PC-3 (cell line): Measurements from ENCODE around the gene SEPTIN1. TPM values are rescaled to one million over a fixed set of nuclear protein-coding genes. Genes with fewer than 3 reads are reported as not detected.

Source experiments
- ATAC-seq: fragments of 200-7000 bp; cut with Tn5 transposase; 2 replicates; pipeline ENCODE4 v1.9.1; 2020; ENCODE audit warnings: mild to moderate bottlenecking, moderate library complexity
- BruUV-seq: library from RNA; stranded (reverse); fragments of 400-500 nt; replicated peaks from 2 replicates; lab custom pipeline; 2021; lab: Mats Ljungman, UMichigan
- CTCF ChIA-PET: fragments of 300-600 bp; sonication (Branson Sonifier 250); formaldehyde crosslinking; loops from one replicate; lab custom pipeline; 2022; ENCODE audit warnings: antibody characterized with exemption; lab: Charles Lee
- POLR2A ChIA-PET: fragments of 300-600 bp; sonication (Branson Sonifier 250); formaldehyde crosslinking; loops from one replicate; lab custom pipeline; 2022; ENCODE audit warnings: antibody characterized with exemption; ENCODE audit not compliant: unreplicated experiment; lab: Charles Lee
- DNase-seq: peaks from one replicate; pipeline ENCODE4 v3.0.0-alpha.2; 2015
- H2AFZ ChIP-seq: fragments of 300-600 bp; sonication (generic); 2 replicates; pipeline ENCODE4 v1.6.0; 2016; ENCODE audit warnings: antibody characterized with exemption, low read length
- H3F3A ChIP-seq: fragments of 300-600 bp; sonication (generic); one replicate; pipeline ENCODE4 v1.6.0; 2017; ENCODE audit warnings: antibody characterized with exemption, low read length, control low read depth, mild to moderate bottlenecking; ENCODE audit not compliant: unreplicated experiment
- H3K27ac ChIP-seq: fragments of 300-600 bp; sonication (generic); 2 replicates; pipeline ENCODE4 v1.5.1; 2016; ENCODE audit warnings: mild to moderate bottlenecking, low read length
- H3K27me3 ChIP-seq: fragments of 300-600 bp; sonication (generic); 2 replicates; pipeline ENCODE4 v1.6.1; 2016; ENCODE audit warnings: low read length, mixed read lengths
- H3K36me3 ChIP-seq: fragments of 300-600 bp; sonication (generic); 2 replicates; pipeline ENCODE4 v1.6.1; 2016; ENCODE audit warnings: low read depth, mixed run types, low read length, mixed read lengths
- H3K4me1 ChIP-seq: fragments of 300-600 bp; sonication (generic); 2 replicates; pipeline ENCODE4 v1.5.1; 2016; ENCODE audit warnings: low read length; ENCODE audit not compliant: insufficient read depth
- H3K4me2 ChIP-seq: fragments of 300-600 bp; sonication (generic); 2 replicates; pipeline ENCODE4 v1.6.0; 2016; ENCODE audit warnings: low read length
- H3K4me3 ChIP-seq: fragments of 300-600 bp; sonication (generic); 2 replicates; pipeline ENCODE4 v1.5.1; 2016; ENCODE audit warnings: mild to moderate bottlenecking, low read length, mixed read lengths
- H3K79me2 ChIP-seq: fragments of 300-600 bp; sonication (generic); 2 replicates; pipeline ENCODE4 v1.6.1; 2017; ENCODE audit warnings: low read length, mixed read lengths
- H3K9ac ChIP-seq: fragments of 300-600 bp; sonication (generic); 2 replicates; pipeline ENCODE4 v1.6.0; 2016; ENCODE audit warnings: mild to moderate bottlenecking, low read length
- H3K9me2 ChIP-seq: fragments of 300-600 bp; sonication (generic); replicated peaks from 2 replicates; pipeline ENCODE4 v1.6.1; 2016; ENCODE audit warnings: mixed run types, low read length, mixed read lengths
- H3K9me3 ChIP-seq: fragments of 300-600 bp; sonication (generic); 2 replicates; pipeline ENCODE4 v1.6.1; 2016; ENCODE audit warnings: low read length, mixed read lengths
- H4K20me1 ChIP-seq: fragments of 300-600 bp; sonication (generic); 2 replicates; pipeline ENCODE4 v1.6.1; 2016; ENCODE audit warnings: low read length, mixed read lengths
- EZH2 ChIP-seq: fragments of 300-600 bp; sonication (generic); IDR thresholded peaks from one replicate; pipeline ENCODE4 v1.6.1; 2017; ENCODE audit warnings: antibody characterized with exemption, mild to moderate bottlenecking, low read length; ENCODE audit not compliant: unreplicated experiment
- EZH2phosphoT487 ChIP-seq: fragments of 300-600 bp; sonication (generic); IDR thresholded peaks from 2 replicates; pipeline ENCODE4 v1.6.1; 2018; ENCODE audit warnings: mild to moderate bottlenecking, antibody characterized with exemption, low read length, borderline replicate concordance
- intact Hi-C: fragments of 100-400 bp; cut with micrococcal nuclease; formaldehyde crosslinking; loops from 2 replicates; pipeline ENCODE4 v1.9.0; 2023
- total RNA-seq: library from RNA; depleted of rRNA; stranded (reverse); fragments of >200 nt; gene quantifications from 2 replicates; pipeline ENCODE4 v1.2.3, GENCODE V29; 2014
- TF ChIP-seq, protein P1 (sequence below): fragments of 300-600 bp; sonication (generic); conservative IDR thresholded peaks from 2 replicates; pipeline ENCODE4 v1.5.1; 2017; ENCODE audit warnings: antibody characterized with exemption, low read depth, mild to moderate bottlenecking, low read length

Gene SEPTIN1
- total RNA-seq, 1 experiment from 2014 or later: 0.55 TPM

GRCh38 chr16:30429678-30430427, 47.5 kb upstream of the SEPTIN1 start, which contains the start of gene DCTPP1:
DCTPP1 (minus strand) TSS chr16:30430030; CDS start chr16:30429980, 50 bp downstream.
- Histone ChIP-seq H3K4me2 (peak within 1 kb of the TSS; percentile 96), H3K9ac (peak within 1 kb of the TSS; percentile 86), H4K20me1 (no peaks in the 10 kb centered on the region), H3K9me2 (no peaks in the 10 kb centered on the region), H3K79me2 (peaks cover 33% of the 10 kb centered on the region), H3K36me3 (peaks cover 10% of the 10 kb centered on the region), H3K4me3 (peak within 1 kb of the TSS; percentile 87), H3K27ac (peak within 1 kb of the TSS; percentile 60), H2AFZ (peak within 1 kb of the TSS; percentile 96), H3K4me1 (peaks cover 12% of the 10 kb centered on the region; the same call in 1 of the 2 replicates), H3K27me3 (no peaks in the 10 kb centered on the region), H3K9me3 (no peaks in the 10 kb centered on the region), H3F3A (no peaks in the 10 kb centered on the region)
- TF ChIP-seq EZH2phosphoT487: no peak
- TF ChIP-seq, protein P1, sequence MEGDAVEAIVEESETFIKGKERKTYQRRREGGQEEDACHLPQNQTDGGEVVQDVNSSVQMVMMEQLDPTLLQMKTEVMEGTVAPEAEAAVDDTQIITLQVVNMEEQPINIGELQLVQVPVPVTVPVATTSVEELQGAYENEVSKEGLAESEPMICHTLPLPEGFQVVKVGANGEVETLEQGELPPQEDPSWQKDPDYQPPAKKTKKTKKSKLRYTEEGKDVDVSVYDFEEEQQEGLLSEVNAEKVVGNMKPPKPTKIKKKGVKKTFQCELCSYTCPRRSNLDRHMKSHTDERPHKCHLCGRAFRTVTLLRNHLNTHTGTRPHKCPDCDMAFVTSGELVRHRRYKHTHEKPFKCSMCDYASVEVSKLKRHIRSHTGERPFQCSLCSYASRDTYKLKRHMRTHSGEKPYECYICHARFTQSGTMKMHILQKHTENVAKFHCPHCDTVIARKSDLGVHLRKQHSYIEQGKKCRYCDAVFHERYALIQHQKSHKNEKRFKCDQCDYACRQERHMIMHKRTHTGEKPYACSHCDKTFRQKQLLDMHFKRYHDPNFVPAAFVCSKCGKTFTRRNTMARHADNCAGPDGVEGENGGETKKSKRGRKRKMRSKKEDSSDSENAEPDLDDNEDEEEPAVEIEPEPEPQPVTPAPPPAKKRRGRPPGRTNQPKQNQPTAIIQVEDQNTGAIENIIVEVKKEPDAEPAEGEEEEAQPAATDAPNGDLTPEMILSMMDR: peak; percentile 83
- ATAC-seq (peak; percentile 98), DNase-seq (peak; percentile 98)
- CTCF ChIA-PET: interaction anchor here (0.5 to 1.0 kb wide), 18 partner anchors 12 to 365 kb away, joined by 3 to 13 read pairs (median 3); partner anchors contain the start of genes PRR14, ZNF747, ZNF764 and ZNF771
- intact Hi-C loops: loop anchor here (5.0 kb wide), 1 partner anchor 207 kb away; no protein-coding TSS in a partner anchor
- POLR2A ChIA-PET: interaction anchor here (0.7 to 1.0 kb wide), 4 partner anchors 22 to 579 kb away, joined by 5 to 16 read pairs (median 6); partner anchors contain the start of gene ZNF771
- no TSS peak for BruUV-seq

DNA sequence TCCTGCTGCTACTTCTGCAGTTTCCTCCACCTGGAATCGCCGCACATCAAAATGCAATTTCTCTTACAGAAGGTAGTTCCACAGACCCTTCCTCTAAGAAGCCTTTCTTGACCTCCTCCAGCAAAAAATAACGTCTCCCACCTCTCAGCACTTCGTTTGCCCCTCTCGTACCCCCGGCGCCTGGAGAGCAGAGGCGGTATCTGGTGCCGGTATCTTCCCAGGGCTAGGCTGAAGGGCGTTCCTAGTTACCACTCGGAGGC, 47.0 kb upstream of the SEPTIN1 start:
- ATAC-seq (peak; percentile 33), DNase-seq (peak; percentile 23)
- H3K4me2 ChIP-seq: peak overlapping the region; percentile 96
- TF ChIP-seq, protein P1: no peak
- H3K27me3 ChIP-seq: no peaks in the 10 kb centered on the region
- TSS peak; percentile 72 for BruUV-seq
- peaks cover 10% of the 10 kb centered on the region for H3K36me3 ChIP-seq
- intact Hi-C loops: no loop called here
- peak overlapping the region; percentile 60 for H3K27ac ChIP-seq
- H3K9me2 ChIP-seq: no peaks in the 10 kb centered on the region
- H3K79me2 ChIP-seq: peaks cover 33% of the 10 kb centered on the region
- no peaks in the 10 kb centered on the region for H3K9me3 ChIP-seq
- no peaks in the 10 kb centered on the region for H3F3A ChIP-seq
- CTCF ChIA-PET: interaction anchor here (0.5 to 1.0 kb wide), 18 partner anchors 12 to 364 kb away, joined by 3 to 13 read pairs (median 3); partner anchors contain the start of genes PRR14, ZNF747, ZNF764 and ZNF771
- peak overlapping the region; percentile 96 for H2AFZ ChIP-seq
- H3K9ac ChIP-seq: peak overlapping the region; percentile 86
- H4K20me1 ChIP-seq: no peaks in the 10 kb centered on the region
- POLR2A ChIA-PET: interaction anchor here (0.7 to 1.0 kb wide), 2 partner anchors 98 to 205 kb away, joined by 5 to 16 read pairs; no protein-coding TSS in a partner anchor
- H3K4me3 ChIP-seq: peak overlapping the region; percentile 87
- H3K4me1 ChIP-seq: peaks cover 12% of the 10 kb centered on the region; the same call in 1 of the 2 replicates

DNA sequence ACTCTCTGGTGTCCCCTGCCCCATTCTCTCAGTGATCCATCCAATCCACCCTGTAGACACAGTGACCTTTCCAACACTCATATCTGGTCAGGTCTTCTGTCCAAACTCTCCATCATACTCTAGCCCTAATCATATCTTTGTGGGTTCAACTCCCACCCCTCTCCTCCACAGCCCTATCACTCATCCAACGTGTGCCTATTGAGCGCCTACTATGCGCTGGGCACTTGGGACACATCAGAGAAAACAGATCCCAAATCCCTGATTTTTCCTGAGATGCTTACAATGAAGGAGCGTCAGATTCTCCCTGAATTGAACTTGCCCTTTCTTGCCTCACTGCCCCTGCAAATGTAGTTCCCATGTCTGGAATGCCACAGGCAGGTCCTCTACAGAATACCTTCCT, 45.7 kb upstream of the SEPTIN1 start:
- intact Hi-C loops: no loop called here
- Histone ChIP-seq H3K27ac (no peak overlapping the region), H4K20me1 (no peaks in the 10 kb centered on the region), H3K9me3 (no peaks in the 10 kb centered on the region), H3K27me3 (no peaks in the 10 kb centered on the region), H3K9me2 (no peaks in the 10 kb centered on the region), H2AFZ (no peak overlapping the region), H3K4me3 (peak overlapping the region; percentile 87; the same call in 1 of the 2 replicates), H3F3A (no peaks in the 10 kb centered on the region), H3K4me2 (peak overlapping the region; percentile 96), H3K79me2 (peaks cover 33% of the 10 kb centered on the region), H3K9ac (no peak overlapping the region), H3K4me1 (peaks cover 12% of the 10 kb centered on the region; the same call in 1 of the 2 replicates), H3K36me3 (peaks cover 10% of the 10 kb centered on the region)
- ChIA-PET CTCF (no interaction called here), POLR2A (no interaction called here)
- BruUV-seq: no TSS peak
- TF ChIP-seq, protein P1: no peak
- TF ChIP-seq EZH2 (no peak), EZH2phosphoT487 (no peak)
- DNase-seq: no peak
- ATAC-seq: no peak
